Tibial artery (tissue), 4 donors: ENCODE results near the gene AAGAB.

ENCODE experiments used
- DNase-seq, 2 donors: peaks; one replicate each; pipeline ENCODE4 v3.0.0-alpha.2; 2019
- H3K27ac ChIP-seq, 2 donors: fragments of 200-600 bp; sonication (generic) in 1 of 2; 1 replicate in 1 of 2; 2 replicates in 1 of 2; pipeline ENCODE4 v1.5.1; 2018 to 2019; ENCODE audit warnings: mild to moderate bottlenecking in 1 of 2
- H3K27me3 ChIP-seq, 2 donors: fragments of 200-600 bp; sonication (generic) in 1 of 2; one replicate each; pipeline versions ENCODE4 v1.5.1 to v1.6.0; 2016 to 2019
- H3K36me3 ChIP-seq, 3 donors: fragments of 200-600 bp; sonication (generic) in 2 of 3; one replicate each; pipeline ENCODE4 v1.5.1; 2016 to 2019; ENCODE audit warnings: mild to moderate bottlenecking in 2 of 3
- H3K4me1 ChIP-seq, 4 donors: fragments of 200-600 bp; sonication (generic) in 2 of 4; 1 replicate in 3 of 4; 2 replicates in 1 of 4; pipeline ENCODE4 v1.5.1; 2016 to 2019
- H3K4me3 ChIP-seq, 2 donors: fragments of 200-600 bp; sonication (generic) in 1 of 2; 1 replicate in 1 of 2; 2 replicates in 1 of 2; pipeline ENCODE4 v1.5.1; 2018 to 2019; ENCODE audit warnings: mild to moderate bottlenecking in 2 of 2
- H3K9me3 ChIP-seq, 3 donors: fragments of 200-600 bp; sonication (generic) in 1 of 3; one replicate each; pipeline ENCODE4 v1.5.1; 2016 to 2019
- intact Hi-C: fragments of 100-400 bp; cut with DNase I; formaldehyde crosslinking; loops from one replicate; pipeline ENCODE4 v1.15.0; 2023; ENCODE audit warnings: low total_unique reads
- TF ChIP-seq, protein P1 (sequence below), 2 experiments: fragments of 200-600 bp in 1 of 2; fragments of 450-650 bp in 1 of 2; IDR thresholded peaks; one replicate each; pipeline ENCODE4 v1.5.1; 2017 to 2019; ENCODE audit warnings: antibody characterized with exemption in 2 of 2, mild to moderate bottlenecking in 1 of 2, moderate library complexity in 1 of 2

AAGAB gene

DNA sequence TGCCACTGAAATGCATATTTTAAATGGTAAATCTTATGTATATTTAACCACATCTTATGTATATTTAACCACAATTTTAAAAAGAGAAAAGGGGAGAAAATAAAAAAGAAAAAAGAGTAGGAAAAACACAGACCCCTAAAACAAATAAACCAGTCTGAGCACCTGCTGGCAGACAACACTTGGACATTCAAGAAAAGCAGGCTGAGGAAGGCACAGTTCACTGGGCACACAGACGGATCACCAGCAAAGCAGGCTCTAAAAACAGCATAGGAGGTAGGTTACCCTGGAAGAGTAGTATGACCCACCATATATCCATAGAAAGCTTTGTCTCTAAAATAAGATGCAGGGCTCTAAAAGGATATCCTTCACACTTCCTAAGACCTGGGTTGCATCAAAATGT is 27.0 kb downstream of the AAGAB start:
- no peak overlapping the region for H3K4me3 ChIP-seq
- no peak overlapping the region for H3K27ac ChIP-seq
- no peaks in the 10 kb centered on the region for H3K27me3 ChIP-seq
- TF ChIP-seq, protein P1, sequence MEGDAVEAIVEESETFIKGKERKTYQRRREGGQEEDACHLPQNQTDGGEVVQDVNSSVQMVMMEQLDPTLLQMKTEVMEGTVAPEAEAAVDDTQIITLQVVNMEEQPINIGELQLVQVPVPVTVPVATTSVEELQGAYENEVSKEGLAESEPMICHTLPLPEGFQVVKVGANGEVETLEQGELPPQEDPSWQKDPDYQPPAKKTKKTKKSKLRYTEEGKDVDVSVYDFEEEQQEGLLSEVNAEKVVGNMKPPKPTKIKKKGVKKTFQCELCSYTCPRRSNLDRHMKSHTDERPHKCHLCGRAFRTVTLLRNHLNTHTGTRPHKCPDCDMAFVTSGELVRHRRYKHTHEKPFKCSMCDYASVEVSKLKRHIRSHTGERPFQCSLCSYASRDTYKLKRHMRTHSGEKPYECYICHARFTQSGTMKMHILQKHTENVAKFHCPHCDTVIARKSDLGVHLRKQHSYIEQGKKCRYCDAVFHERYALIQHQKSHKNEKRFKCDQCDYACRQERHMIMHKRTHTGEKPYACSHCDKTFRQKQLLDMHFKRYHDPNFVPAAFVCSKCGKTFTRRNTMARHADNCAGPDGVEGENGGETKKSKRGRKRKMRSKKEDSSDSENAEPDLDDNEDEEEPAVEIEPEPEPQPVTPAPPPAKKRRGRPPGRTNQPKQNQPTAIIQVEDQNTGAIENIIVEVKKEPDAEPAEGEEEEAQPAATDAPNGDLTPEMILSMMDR (IDR thresholded peaks at IDR 0.05), result no peak
- peaks cover 25 to 35% (median 26%) of the 10 kb centered on the region in 3 donors for H3K36me3 ChIP-seq
- no peak for DNase-seq
- intact Hi-C loops, result no loop called here
- no peaks in the 10 kb centered on the region for H3K4me1 ChIP-seq
- no peaks in the 10 kb centered on the region for H3K9me3 ChIP-seq

DNA sequence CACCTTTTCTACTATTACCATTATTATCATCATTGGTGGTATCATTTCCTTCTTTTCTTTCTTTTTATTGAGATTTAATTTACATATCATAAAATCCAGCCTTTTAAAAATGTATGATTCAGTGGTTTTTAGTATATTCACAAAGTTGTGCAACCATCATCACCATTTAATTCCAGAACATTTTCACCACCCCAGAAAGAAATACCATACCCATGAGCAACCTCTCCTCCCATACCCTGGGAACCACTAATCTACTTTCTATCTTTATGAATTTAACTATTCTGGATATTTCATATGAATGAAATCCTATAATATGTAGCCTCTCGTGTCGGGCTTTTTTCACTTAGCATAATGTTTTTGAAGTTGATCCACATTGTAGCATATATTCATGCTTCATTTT is 29.1 kb downstream of the AAGAB start:
- Histone ChIP-seq H3K4me1 (no peaks in the 10 kb centered on the region), H3K27ac (no peak overlapping the region), H3K27me3 (no peaks in the 10 kb centered on the region), H3K36me3 (peaks cover 7 to 19% (median 9%) of the 10 kb centered on the region in 3 donors), H3K9me3 (no peaks in the 10 kb centered on the region), H3K4me3 (no peak overlapping the region)
- intact Hi-C loops, result no loop called here
- TF ChIP-seq, protein P1 (IDR thresholded peaks at IDR 0.05), result no peak
- no peak for DNase-seq

DNA sequence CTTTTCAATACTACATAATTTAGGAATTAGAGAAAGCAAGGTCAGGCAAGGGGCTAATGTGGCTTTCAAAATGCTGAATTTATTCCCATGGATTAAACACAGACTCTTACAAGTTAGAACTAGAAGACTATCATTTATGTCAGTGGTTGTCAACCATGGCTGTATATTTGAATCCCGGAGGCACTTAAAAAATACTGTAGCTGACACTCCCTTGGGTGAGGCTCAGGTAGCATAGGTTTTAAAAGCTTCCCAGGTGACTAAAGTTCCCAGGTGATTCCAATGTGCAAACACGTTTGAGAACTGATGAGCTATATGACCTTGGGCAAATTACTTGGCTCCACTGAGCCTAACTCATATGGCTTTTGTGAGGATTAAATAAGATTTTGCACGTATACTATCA is 29.6 kb downstream of the AAGAB start:
- Histone ChIP-seq H3K36me3 (peaks cover 2 to 15% (median 5%) of the 10 kb centered on the region in 3 donors), H3K27ac (no peak overlapping the region), H3K9me3 (no peaks in the 10 kb centered on the region), H3K27me3 (no peaks in the 10 kb centered on the region), H3K4me1 (no peaks in the 10 kb centered on the region), H3K4me3 (no peak overlapping the region)
- intact Hi-C loops, result no loop called here
- no peak for DNase-seq
- TF ChIP-seq, protein P1 (IDR thresholded peaks at IDR 0.05), result no peak

DNA sequence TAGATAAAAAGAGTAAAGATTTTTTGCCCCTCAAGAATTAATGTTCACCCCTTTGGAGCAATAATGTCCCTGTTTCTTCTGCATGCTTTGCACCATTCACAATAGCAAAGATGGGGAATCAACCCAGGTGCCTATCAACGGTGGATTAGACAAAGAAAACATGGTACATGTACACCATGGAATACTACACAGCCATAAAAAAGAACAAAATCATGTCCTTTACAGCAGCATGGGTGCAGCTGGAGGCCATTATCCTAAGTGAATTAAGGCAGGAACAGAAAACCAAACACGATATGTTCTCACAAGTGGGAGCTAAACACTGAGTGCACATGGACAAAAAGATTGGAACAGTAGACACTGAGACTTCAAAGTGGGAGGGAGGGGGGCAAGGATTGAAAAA is 35.2 kb downstream of the AAGAB start:
- TF ChIP-seq, protein P1 (IDR thresholded peaks at IDR 0.05), result no peak
- no peak for DNase-seq
- Histone ChIP-seq H3K27ac (no peak overlapping the region), H3K9me3 (no peaks in the 10 kb centered on the region), H3K4me3 (no peak overlapping the region), H3K36me3 (no peaks in the 10 kb centered on the region), H3K27me3 (no peaks in the 10 kb centered on the region), H3K4me1 (no peaks in the 10 kb centered on the region)
- intact Hi-C loops, result no loop called here

DNA sequence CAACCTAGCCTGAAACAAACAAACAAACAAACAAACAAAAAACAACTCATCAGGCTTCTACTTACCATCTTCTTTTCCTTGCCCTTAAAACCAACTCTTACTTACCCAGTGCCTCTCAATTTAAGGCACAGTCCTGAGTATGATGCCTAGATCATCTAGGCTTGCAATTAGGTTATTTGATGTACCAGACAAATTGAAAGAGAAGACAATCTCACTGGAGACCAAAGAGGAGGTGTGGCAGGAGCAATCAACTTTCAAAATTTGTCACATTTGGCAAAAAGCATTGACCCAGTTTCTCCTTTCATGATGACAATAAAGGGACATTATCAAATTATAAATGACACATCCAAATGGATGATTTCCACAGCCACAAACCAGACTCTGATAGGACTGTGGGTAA is 36.0 kb downstream of the AAGAB start:
- H3K4me1 ChIP-seq, result no peaks in the 10 kb centered on the region
- TF ChIP-seq, protein P1 (IDR thresholded peaks at IDR 0.05), result no peak
- no peaks in the 10 kb centered on the region for H3K9me3 ChIP-seq
- H3K36me3 ChIP-seq, result no peaks in the 10 kb centered on the region
- intact Hi-C loops, result no loop called here
- DNase-seq, result no peak
- no peak overlapping the region for H3K27ac ChIP-seq
- no peaks in the 10 kb centered on the region for H3K27me3 ChIP-seq
- H3K4me3 ChIP-seq, result no peak overlapping the region

DNA sequence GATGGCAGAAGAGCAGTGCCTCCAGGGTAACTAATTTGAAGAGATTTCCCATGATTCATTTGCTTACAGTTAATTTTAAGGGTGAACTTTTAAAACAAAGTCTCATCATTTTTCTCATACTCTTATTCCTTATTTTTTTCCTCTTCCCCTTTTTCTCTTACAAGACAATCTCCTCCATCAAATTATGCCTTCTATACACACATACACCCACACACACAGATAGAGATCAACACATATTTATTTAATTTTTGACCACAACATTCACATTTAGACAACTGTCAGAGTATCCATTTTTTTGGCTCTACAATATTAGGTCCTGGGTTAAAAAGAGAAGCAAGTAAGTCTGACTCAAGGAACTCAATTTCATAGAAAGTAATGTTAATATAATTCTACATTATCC is 37.6 kb downstream of the AAGAB start:
- Histone ChIP-seq H3K27me3 (no peaks in the 10 kb centered on the region), H3K4me3 (no peak overlapping the region), H3K36me3 (no peaks in the 10 kb centered on the region), H3K4me1 (no peaks in the 10 kb centered on the region), H3K9me3 (no peaks in the 10 kb centered on the region), H3K27ac (no peak overlapping the region)
- no peak for DNase-seq
- intact Hi-C loops, result no loop called here
- TF ChIP-seq, protein P1 (IDR thresholded peaks at IDR 0.05), result no peak
